Left lung (tissue), 10 donors: ENCODE measurements around the gene RPS6KA3. TPM values are rescaled to one million over a fixed set of nuclear protein-coding genes. Genes with fewer than 3 reads are reported as not detected.

Source experiments
- ATAC-seq: fragments of 200-7000 bp; cut with Tn5 transposase; one replicate; pipeline ENCODE4 v1.9.1; 2020; ENCODE audit warnings: moderate library complexity
- DNase-seq, 4 donors: peaks; one replicate each; pipeline ENCODE4 v3.0.0-alpha.2; 2013 to 2020
- H3K27ac ChIP-seq, 2 donors: fragments of 200-600 bp; sonication (generic) in 1 of 2; one replicate each; pipeline versions ENCODE4 v1.5.0 to v1.8.0; 2020 to 2021
- H3K27me3 ChIP-seq, 2 donors: fragments of 200-600 bp; sonication (generic) in 1 of 2; one replicate each; pipeline versions ENCODE4 v1.5.0 to v1.8.0; 2020 to 2021
- H3K36me3 ChIP-seq, 2 donors: fragments of 200-600 bp; sonication (generic) in 1 of 2; one replicate each; pipeline versions ENCODE4 v1.5.0 to v1.8.0; 2020 to 2021
- H3K4me1 ChIP-seq, 2 donors: fragments of 200-600 bp; one replicate each; pipeline ENCODE4 v1.8.0; 2021
- H3K4me3 ChIP-seq, 2 donors: fragments of 200-600 bp; sonication (generic) in 1 of 2; one replicate each; pipeline versions ENCODE4 v1.5.0 to v1.8.0; 2020 to 2021; ENCODE audit warnings: mild to moderate bottlenecking in 1 of 2
- H3K9me3 ChIP-seq, 2 donors: fragments of 200-600 bp; sonication (generic) in 1 of 2; one replicate each; pipeline versions ENCODE4 v1.5.0 to v1.8.0; 2020 to 2021
- intact Hi-C, 2 donors: fragments of 100-400 bp; cut with DNase I; formaldehyde crosslinking; loops; one replicate each; pipeline versions ENCODE4 v1.11.2 to v1.14.2; 2022
- polyA plus RNA-seq, 6 donors: library from polyadenylated mRNA; unstranded; fragments of 120-200 nt; gene quantifications; one replicate each; pipeline ENCODE4 v1.2.1, GENCODE V29; 2013; ENCODE audit not compliant: insufficient read length in 6 of 6
- total RNA-seq, 2 donors: library from RNA; stranded (reverse); fragmentation: NEBNext Ultra II Directional; extraction: Animal tissue kit (Norgen Biotek cat#: 25700); gene quantifications; one replicate each; pipeline ENCODE4 v1.2.1, GENCODE V29; 2021
- TF ChIP-seq, protein P1 (sequence below), 2 donors: fragments of 200-600 bp; sonication (generic) in 1 of 2; IDR thresholded peaks; one replicate each; pipeline versions ENCODE4 v1.5.0 to v1.8.0; 2021; ENCODE audit warnings: antibody characterized with exemption in 2 of 2
- donor health status: DM: no; HTN: yes; CAD: no.
- donor health status: DM: no; HTN: no; CAD: no.

The RPS6KA3 gene
- total and polyA plus RNA-seq, 8 donors, result 40.2 to 73.5 (median 45.4) TPM

GRCh38 chrX:20228245-20228644, 38.5 kb downstream of the RPS6KA3 start:
- Histone ChIP-seq H3K4me1 (no peaks in the 10 kb centered on the region), H3K4me3 (no peak overlapping the region), H3K36me3 (peaks cover 0 to 12% of the 10 kb centered on the region in 2 donors), H3K27ac (no peak overlapping the region), H3K9me3 (no peaks in the 10 kb centered on the region), H3K27me3 (no peaks in the 10 kb centered on the region)
- intact Hi-C loops, result no loop called here
- DNase-seq (no peak), ATAC-seq (no peak)
- TF ChIP-seq, protein P1, sequence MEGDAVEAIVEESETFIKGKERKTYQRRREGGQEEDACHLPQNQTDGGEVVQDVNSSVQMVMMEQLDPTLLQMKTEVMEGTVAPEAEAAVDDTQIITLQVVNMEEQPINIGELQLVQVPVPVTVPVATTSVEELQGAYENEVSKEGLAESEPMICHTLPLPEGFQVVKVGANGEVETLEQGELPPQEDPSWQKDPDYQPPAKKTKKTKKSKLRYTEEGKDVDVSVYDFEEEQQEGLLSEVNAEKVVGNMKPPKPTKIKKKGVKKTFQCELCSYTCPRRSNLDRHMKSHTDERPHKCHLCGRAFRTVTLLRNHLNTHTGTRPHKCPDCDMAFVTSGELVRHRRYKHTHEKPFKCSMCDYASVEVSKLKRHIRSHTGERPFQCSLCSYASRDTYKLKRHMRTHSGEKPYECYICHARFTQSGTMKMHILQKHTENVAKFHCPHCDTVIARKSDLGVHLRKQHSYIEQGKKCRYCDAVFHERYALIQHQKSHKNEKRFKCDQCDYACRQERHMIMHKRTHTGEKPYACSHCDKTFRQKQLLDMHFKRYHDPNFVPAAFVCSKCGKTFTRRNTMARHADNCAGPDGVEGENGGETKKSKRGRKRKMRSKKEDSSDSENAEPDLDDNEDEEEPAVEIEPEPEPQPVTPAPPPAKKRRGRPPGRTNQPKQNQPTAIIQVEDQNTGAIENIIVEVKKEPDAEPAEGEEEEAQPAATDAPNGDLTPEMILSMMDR (IDR thresholded peaks at IDR 0.05), result no peak

GRCh38 chrX:20227116-20227515, 39.6 kb downstream of the RPS6KA3 start:
- Histone ChIP-seq H3K9me3 (no peaks in the 10 kb centered on the region), H3K4me1 (no peaks in the 10 kb centered on the region), H3K36me3 (peaks cover 0 to 5% of the 10 kb centered on the region in 2 donors), H3K4me3 (no peak overlapping the region), H3K27me3 (no peaks in the 10 kb centered on the region), H3K27ac (no peak overlapping the region)
- TF ChIP-seq, protein P1 (IDR thresholded peaks at IDR 0.05), result no peak
- ATAC-seq (no peak), DNase-seq (peak in 1 of 4 donors; percentile 25)
- intact Hi-C loops, result no loop called here

GRCh38 chrX:20225488-20225833, 41.2 kb downstream of the RPS6KA3 start:
- Histone ChIP-seq H3K4me1 (no peaks in the 10 kb centered on the region), H3K4me3 (no peak overlapping the region), H3K27me3 (no peaks in the 10 kb centered on the region), H3K9me3 (no peaks in the 10 kb centered on the region), H3K36me3 (peaks cover 0 to under 1% of the 10 kb centered on the region in 2 donors), H3K27ac (no peak overlapping the region)
- DNase-seq (no peak), ATAC-seq (no peak)
- TF ChIP-seq, protein P1 (IDR thresholded peaks at IDR 0.05), result no peak
- intact Hi-C loops, result no loop called here

- TF ChIP-seq, protein P1 (IDR thresholded peaks at IDR 0.05), result no peak
- Histone ChIP-seq H3K4me1 (no peaks in the 10 kb centered on the region), H3K9me3 (no peaks in the 10 kb centered on the region), H3K36me3 (no peaks in the 10 kb centered on the region), H3K27ac (no peak overlapping the region), H3K4me3 (no peak overlapping the region), H3K27me3 (no peaks in the 10 kb centered on the region)
- ATAC-seq (no peak), DNase-seq (no peak)
- intact Hi-C loops, result no loop called here
These were observed 41.8 kb downstream of the RPS6KA3 start for GRCh38 chrX:20224814-20225487.

DNA sequence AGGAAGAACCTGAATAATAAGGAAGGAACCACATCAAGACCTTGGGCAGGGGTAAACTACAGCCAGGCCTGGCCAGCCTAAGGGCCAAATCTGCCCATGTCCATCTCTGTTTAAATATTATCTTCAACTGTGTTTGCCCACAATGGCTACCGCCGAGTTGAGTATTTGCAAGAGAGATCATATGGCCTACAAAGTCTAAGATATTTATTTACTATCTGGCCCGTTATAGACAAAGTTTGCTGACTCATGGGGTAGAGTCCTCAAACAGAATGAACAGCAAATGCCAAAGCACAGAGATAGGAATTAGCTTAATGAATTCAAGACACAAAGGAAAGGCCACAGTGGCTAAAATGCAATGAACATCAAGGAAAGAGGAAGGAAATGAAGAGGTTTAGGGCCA, 44.8 kb downstream of the RPS6KA3 start:
- peak; percentile 42 for ATAC-seq
- H3K9me3 ChIP-seq, result no peaks in the 10 kb centered on the region
- no peak for DNase-seq
- H3K4me1 ChIP-seq, result no peaks in the 10 kb centered on the region
- intact Hi-C loops, result no loop called here
- TF ChIP-seq, protein P1 (IDR thresholded peaks at IDR 0.05), result no peak
- no peak overlapping the region for H3K27ac ChIP-seq
- no peaks in the 10 kb centered on the region for H3K36me3 ChIP-seq
- peaks cover 0 to 6% of the 10 kb centered on the region in 2 donors for H3K27me3 ChIP-seq
- H3K4me3 ChIP-seq, result no peak overlapping the region
